ENCODE data around the gene SPRN. TPM values are rescaled to one million over a fixed set of nuclear protein-coding genes. Genes with fewer than 3 reads are reported as not detected.
A peak's percentile ranks its signal among the peaks of the same experiment; 100 is the strongest.

SPRN gene
- polyA plus RNA-seq, 2 of the 4 experiments (the other 2 are of a cell fraction), result 0.06 to 0.15 TPM

DNA sequence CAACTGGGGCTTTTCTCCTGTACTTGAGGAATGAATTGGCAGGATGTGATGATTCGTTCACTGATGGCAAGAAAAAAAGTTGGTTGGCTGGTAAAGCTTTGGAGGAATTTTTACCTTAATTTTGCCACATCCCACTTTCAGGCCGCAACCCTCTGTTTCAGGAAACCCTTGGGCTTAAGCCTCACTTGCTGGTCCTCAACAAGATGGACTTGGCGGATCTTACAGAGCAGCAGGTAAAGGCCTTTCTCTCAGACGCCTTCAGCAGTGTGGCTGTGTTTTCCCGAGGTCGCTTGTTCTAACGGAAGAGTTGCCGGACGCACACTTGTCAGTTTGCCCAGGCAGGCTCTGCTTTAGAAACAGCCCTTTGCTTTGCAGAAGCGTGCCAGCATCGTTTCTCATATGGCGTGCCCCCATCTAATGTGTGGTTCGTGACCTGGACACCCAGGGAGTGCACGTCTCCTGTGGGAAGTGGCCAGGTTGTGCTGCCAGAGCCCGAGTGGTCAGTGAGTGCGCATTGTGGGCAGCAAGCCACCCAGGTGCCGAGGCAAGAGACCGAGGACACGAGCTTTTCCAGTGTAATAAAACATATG, 28.3 kb downstream of the SPRN start (continued):
- TF ChIP-seq, protein P1, sequence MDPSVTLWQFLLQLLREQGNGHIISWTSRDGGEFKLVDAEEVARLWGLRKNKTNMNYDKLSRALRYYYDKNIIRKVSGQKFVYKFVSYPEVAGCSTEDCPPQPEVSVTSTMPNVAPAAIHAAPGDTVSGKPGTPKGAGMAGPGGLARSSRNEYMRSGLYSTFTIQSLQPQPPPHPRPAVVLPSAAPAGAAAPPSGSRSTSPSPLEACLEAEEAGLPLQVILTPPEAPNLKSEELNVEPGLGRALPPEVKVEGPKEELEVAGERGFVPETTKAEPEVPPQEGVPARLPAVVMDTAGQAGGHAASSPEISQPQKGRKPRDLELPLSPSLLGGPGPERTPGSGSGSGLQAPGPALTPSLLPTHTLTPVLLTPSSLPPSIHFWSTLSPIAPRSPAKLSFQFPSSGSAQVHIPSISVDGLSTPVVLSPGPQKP (IDR thresholded peaks at IDR 0.05; ENCODE audit: low read depth, low read length), result no peak
- TF ChIP-seq NR3C1 (IDR thresholded peaks at IDR 0.05), result no peak

- no peak for FAIRE-seq
- peaks cover 14% of the 10 kb centered on the region; the same call in 2 of the 3 replicates for H3K4me1 ChIP-seq
- no peak for DNase-seq (ENCODE audit: low read depth in 1 of 2, low spot score in 1 of 2)
- no peaks in the 10 kb centered on the region for H3K9me3 ChIP-seq
- peak in 1 of 2 experiments; percentile 4; a peak in 4 of 6 replicates for ATAC-seq
- WGBS (ENCODE audit: missing lambda C conversion rate), result 30% methylated on average over 21 of the region's 21 CpGs
- ChIA-PET CTCF (interaction anchor here (0.6 to 1.5 kb wide), 2 partner anchors 65 kb away, joined by 3 to 4 read pairs; no protein-coding TSS in a partner anchor), POLR2A (no interaction called here)
- H3K4me3 ChIP-seq, result peak overlapping the region; percentile 63
- peak overlapping the region; percentile 85 to 97 for H3K27ac ChIP-seq
- peak overlapping the region; percentile 83 for H3K4me2 ChIP-seq
- TF ChIP-seq MAFK (IDR thresholded peaks at IDR 0.05; ENCODE audit: partially characterized antibody) (no peak), ESRRA (IDR thresholded peaks at IDR 0.05; ENCODE audit: borderline replicate concordance, low read length) (no peak), HOXA7 (CRISPR knock-in tag; IDR thresholded peaks at IDR 0.05) (no peak), SMC3 (IDR thresholded peaks at IDR 0.05) (no peak), REST (IDR thresholded peaks at IDR 0.05) (no peak), HOXB13 (CRISPR knock-in tag; IDR thresholded peaks at IDR 0.05; ENCODE audit: low read depth) (no peak), ZFP36 (IDR thresholded peaks at IDR 0.05; ENCODE audit: borderline replicate concordance, partially characterized antibody) (no peak), MAX (IDR thresholded peaks at IDR 0.05) (no peak)
Measured at GRCh38 chr10:133394801-133395221, 29.6 kb downstream of the SPRN start.

GRCh38 chr10:133394064-133394663, 30.3 kb downstream of the SPRN start, which contains the start of gene MTG1:
Gene MTG1 (plus strand): TSS chr10:133394157. CDS start chr10:133394221, 64 bp downstream.
- ATAC-seq (peak; percentile 98 to 100), DNase-seq (ENCODE audit: low read depth in 1 of 2, low spot score in 1 of 2) (peak; percentile 93 to 97), FAIRE-seq (no peak)
- peak within 1 kb of the TSS; percentile 83 for H3K4me2 ChIP-seq
- CTCF ChIA-PET, result interaction anchor here (0.6 to 1.9 kb wide), 3 partner anchors 19 to 66 kb away, joined by 3 to 5 read pairs (median 3); no protein-coding TSS in a partner anchor
- POLR2A ChIA-PET, result no interaction called here
- peak within 1 kb of the TSS; percentile 85 to 97 for H3K27ac ChIP-seq
- peak within 1 kb of the TSS; percentile 63 for H3K4me3 ChIP-seq
- 3% methylated on average over 17 of the region's 69 CpGs for WGBS (ENCODE audit: missing lambda C conversion rate)
- no peaks in the 10 kb centered on the region for H3K9me3 ChIP-seq
- H3K4me1 ChIP-seq, result peaks cover 14% of the 10 kb centered on the region; the same call in 2 of the 3 replicates
- TF ChIP-seq EP300 (IDR thresholded peaks at IDR 0.05) (no peak), SMC3 (IDR thresholded peaks at IDR 0.05) (no peak), NR3C1 (IDR thresholded peaks at IDR 0.05) (no peak), HOXA7 (CRISPR knock-in tag; IDR thresholded peaks at IDR 0.05) (no peak), MAX (IDR thresholded peaks at IDR 0.05) (peak; percentile 94), HMGXB4 (CRISPR knock-in tag; IDR thresholded peaks at IDR 0.05; ENCODE audit: borderline replicate concordance) (no peak), GATA3 (IDR thresholded peaks at IDR 0.05; ENCODE audit: borderline replicate concordance) (0 out of 2 replicates have a peak, but pooled peaks have one; percentile 20), RAD21 (conservative IDR thresholded peaks at IDR 0.05 in 1 of 2, IDR thresholded peaks at IDR 0.05 in 1 of 2) (no peak), HEYL (CRISPR knock-in tag; IDR thresholded peaks at IDR 0.05) (no peak), ATOH8 (CRISPR knock-in tag; IDR thresholded peaks at IDR 0.05; ENCODE audit: low read depth) (no peak), CBX2 (IDR thresholded peaks at IDR 0.05; ENCODE audit: borderline replicate concordance, low read depth) (no peak), EHMT2 (IDR thresholded peaks at IDR 0.05; ENCODE audit: low read depth) (no peak), POLR2AphosphoS2 (conservative IDR thresholded peaks at IDR 0.05; ENCODE audit: low read length) (no peak), TFCP2L1 (CRISPR knock-in tag; IDR thresholded peaks at IDR 0.05) (no peak)
- TF ChIP-seq, protein P2, sequence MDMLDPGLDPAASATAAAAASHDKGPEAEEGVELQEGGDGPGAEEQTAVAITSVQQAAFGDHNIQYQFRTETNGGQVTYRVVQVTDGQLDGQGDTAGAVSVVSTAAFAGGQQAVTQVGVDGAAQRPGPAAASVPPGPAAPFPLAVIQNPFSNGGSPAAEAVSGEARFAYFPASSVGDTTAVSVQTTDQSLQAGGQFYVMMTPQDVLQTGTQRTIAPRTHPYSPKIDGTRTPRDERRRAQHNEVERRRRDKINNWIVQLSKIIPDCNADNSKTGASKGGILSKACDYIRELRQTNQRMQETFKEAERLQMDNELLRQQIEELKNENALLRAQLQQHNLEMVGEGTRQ (IDR thresholded peaks at IDR 0.05), result peak; percentile 37
- TF ChIP-seq, protein P1 (IDR thresholded peaks at IDR 0.05; ENCODE audit: low read depth, low read length), result no peak
